Upper lobe of left lung (tissue), 6 donors: ENCODE measurements around the gene KCNJ18. TPM values are rescaled to one million over a fixed set of nuclear protein-coding genes. Genes with fewer than 3 reads are reported as not detected.
"Not testable (repeated sequence)": the region's sequence is repeated elsewhere in the genome, so short reads cannot be mapped to it uniquely, and the experiment has no call there.

Experiments
- ATAC-seq, 2 donors: fragments of 200-7000 bp; cut with Tn5 transposase; one replicate each; pipeline ENCODE4 v1.9.1; 2022; ENCODE audit warnings: mild to moderate bottlenecking in 2 of 2, moderate library complexity in 2 of 2; ENCODE audit not compliant: low FRiP score in 2 of 2
- DNase-seq, 2 donors: peaks; one replicate each; pipeline ENCODE4 v3.0.0-alpha.2; 2019 to 2020
- H3K27ac ChIP-seq, 4 donors: fragments of 200-600 bp; sonication (generic); one replicate each; pipeline ENCODE4 v1.5.1; 2016 to 2019
- H3K27me3 ChIP-seq, 4 donors: fragments of 200-600 bp; sonication (generic); one replicate each; pipeline ENCODE4 v1.5.1; 2017 to 2019
- H3K36me3 ChIP-seq, 4 donors: fragments of 200-600 bp; sonication (generic); one replicate each; pipeline ENCODE4 v1.5.1; 2016 to 2019
- H3K4me1 ChIP-seq, 4 donors: fragments of 200-600 bp; sonication (generic); one replicate each; pipeline ENCODE4 v1.5.1; 2018 to 2019
- H3K4me3 ChIP-seq, 4 donors: fragments of 200-600 bp; sonication (generic); one replicate each; pipeline ENCODE4 v1.5.1; 2017 to 2019; ENCODE audit warnings: mild to moderate bottlenecking in 2 of 4, moderate library complexity in 1 of 4
- H3K9me3 ChIP-seq, 4 donors: fragments of 200-600 bp; sonication (generic); one replicate each; pipeline ENCODE4 v1.5.1; 2018 to 2019
- WGBS, 2 donors: methylation state at CpG; one replicate each; pipeline ENCODE4 v1.1.5; 2017 to 2018; 5-methylcytosine and 5-hydroxymethylcytosine counted together
- total RNA-seq, 6 donors: library from RNA; depleted of rRNA in 4 of 6; stranded (reverse); fragments of >200 nt in 4 of 6; gene quantifications; one replicate each; pipeline versions ENCODE4 v1.1.0 to v1.2.1, GENCODE V29; 2016 to 2021
- donor health status: DM: no; HTN: no; CAD: no; lungs with moderate emphysema.
- donor health status: DM: no; HTN: yes; CAD: no; lungs with severe emphysema.

KCNJ18 gene
- total RNA-seq = not detected

DNA sequence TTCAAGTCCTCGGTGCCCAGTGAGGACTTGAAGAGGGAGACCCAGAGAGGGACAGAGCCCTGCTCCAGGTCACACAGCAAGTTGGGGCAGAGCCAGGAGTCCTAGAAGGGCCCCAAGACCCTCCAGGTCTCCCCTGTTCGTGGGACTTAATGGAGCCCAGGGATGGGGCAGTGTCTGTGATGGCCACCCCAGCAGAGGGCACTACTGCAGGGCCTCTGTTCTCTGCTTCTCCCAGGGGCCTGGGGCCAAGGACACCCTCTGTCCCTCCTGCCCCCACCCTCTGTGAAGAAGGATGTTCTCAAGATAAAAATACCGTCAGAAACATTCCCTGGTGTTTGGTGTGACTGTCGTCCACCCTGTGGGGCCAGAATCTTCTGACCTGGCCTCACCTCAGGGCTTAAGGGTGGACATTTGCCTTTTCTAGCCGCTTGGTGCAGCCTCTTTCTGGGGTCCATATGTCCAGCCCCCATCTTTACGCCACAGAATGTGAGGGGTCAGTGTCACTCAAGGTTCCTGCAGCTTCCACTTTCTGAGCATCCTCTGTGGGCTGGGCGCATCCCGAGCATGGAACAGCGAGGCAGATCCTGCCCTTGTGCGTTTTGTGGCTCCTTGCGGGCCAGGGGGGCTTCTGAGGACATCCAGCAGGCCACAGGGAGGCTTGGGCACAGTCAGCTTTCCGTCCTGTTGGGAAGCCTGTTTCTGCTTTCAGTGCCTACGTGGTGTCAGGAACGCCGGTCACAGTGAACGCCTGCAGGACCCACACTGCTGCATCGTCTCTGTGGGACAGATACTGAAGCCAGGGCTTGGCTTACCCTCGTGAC, at the start of gene KCNJ18:
Gene KCNJ18 (plus strand): TSS at position 641 of the 821 bp plus-strand sequence. CDS start 10,264 bp downstream, outside the sequence.
- not testable (repeated sequence) for H3K27me3 ChIP-seq, H3K4me3 ChIP-seq, H3K4me1 ChIP-seq, H3K36me3 ChIP-seq, ATAC-seq, H3K27ac ChIP-seq, DNase-seq, H3K9me3 ChIP-seq
- 79 to 85% methylated on average over 13 to 15 of the region's 18 CpGs for WGBS, 2 donors

DNA sequence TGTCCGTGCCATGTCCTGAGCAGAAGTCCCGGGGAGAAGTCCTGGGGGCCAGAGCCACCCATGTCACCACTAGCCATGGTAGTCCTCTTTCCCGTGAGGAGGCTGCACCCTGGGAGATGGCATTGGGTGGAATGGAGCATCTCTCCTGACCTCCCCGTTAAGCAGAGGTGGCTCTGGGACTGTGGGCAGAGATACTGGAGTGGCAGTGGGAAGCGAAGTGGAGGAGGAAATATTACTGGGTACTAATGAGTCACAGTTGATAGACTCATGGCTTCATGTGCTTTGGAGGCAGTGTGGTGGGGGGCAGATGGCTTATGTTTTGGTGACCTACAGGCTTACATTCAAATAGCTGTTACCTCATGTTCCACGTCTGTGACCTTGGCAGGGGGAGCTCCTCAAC, 44.2 kb upstream of the KCNJ18 start:
- H3K36me3 ChIP-seq, DNase-seq, H3K4me1 ChIP-seq, H3K4me3 ChIP-seq, H3K27ac ChIP-seq, H3K9me3 ChIP-seq, ATAC-seq, H3K27me3 ChIP-seq: not testable (repeated sequence)
- WGBS, 2 donors = 77 to 80% methylated on average over 4 to 6 of the region's 6 CpGs

DNA sequence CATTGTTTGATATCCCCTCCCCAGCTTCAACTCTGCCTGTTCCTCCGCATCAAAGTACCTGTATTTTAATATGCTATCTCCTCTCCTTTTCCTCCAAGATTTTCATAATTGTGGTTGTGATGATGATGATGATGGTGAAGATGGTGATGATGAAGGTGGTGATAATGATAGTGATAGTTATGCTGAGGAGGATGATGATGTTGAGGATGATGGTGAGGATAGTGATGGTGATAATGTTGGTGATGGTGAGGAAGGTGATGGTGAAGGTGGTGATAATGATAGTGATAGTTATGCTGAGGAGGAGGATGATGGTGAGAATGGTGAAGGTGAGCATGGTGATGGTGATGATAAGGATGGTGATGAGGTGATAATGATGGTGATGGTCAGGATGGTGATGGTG, 42.3 kb upstream of the KCNJ18 start:
- H3K4me3 ChIP-seq, H3K36me3 ChIP-seq, H3K4me1 ChIP-seq, H3K9me3 ChIP-seq, ATAC-seq, DNase-seq, H3K27ac ChIP-seq, H3K27me3 ChIP-seq: not testable (repeated sequence)
- 80 to 92% methylated on average over 1 of the region's 1 CpG for WGBS, 2 donors

DNA sequence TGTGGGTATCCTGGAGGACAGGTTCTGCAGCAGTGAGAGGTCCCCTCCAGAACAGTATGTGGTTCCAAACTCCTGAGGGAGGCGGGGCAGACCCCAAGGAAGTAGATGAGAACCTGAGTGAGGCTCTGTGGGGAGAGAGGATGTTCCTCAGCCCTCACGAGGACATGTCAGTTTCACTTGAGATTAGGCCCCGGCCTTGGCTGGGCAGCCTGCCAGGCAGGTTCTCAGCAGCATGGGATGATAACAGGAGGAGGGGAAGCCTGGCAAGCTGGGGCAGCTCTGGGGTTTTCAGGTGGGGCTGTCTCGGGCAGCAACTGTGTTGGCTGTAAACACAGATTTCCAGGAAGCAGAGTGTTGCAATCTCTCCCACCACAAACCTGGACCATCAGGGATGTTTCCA, 40.3 kb upstream of the KCNJ18 start:
- H3K36me3 ChIP-seq, DNase-seq, H3K27ac ChIP-seq, H3K27me3 ChIP-seq, H3K9me3 ChIP-seq, H3K4me1 ChIP-seq, ATAC-seq, H3K4me3 ChIP-seq: not testable (repeated sequence)
- WGBS, 2 donors = 20 to 27% methylated on average over 1 to 3 of the region's 4 CpGs

DNA sequence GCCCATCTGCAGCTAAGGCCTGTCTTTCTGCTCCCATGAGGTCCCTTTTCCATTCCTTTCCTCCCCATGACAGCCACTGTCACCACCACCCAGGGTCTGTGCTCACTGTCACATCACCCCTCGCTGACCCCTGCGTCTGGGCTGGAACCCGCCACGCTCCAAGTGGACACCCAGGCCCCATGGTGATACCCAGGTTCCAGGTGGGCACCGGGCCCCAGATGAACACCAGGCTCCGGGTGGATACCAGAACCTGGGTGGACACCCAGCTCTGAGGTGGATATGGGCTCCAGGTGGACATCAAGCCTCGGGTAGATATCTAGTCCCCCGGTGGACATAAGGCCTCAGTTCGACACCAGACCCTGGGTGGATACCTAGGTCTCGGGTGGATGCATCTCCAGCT, 39.1 kb upstream of the KCNJ18 start:
- not testable (repeated sequence) for H3K36me3 ChIP-seq, ATAC-seq, H3K4me3 ChIP-seq, H3K27me3 ChIP-seq, H3K9me3 ChIP-seq, H3K27ac ChIP-seq, H3K4me1 ChIP-seq
- peak in 1 of 2 donors; percentile 36 for DNase-seq
- 93% methylated on average over 7 to 8 of the region's 10 CpGs for WGBS, 2 donors

DNA sequence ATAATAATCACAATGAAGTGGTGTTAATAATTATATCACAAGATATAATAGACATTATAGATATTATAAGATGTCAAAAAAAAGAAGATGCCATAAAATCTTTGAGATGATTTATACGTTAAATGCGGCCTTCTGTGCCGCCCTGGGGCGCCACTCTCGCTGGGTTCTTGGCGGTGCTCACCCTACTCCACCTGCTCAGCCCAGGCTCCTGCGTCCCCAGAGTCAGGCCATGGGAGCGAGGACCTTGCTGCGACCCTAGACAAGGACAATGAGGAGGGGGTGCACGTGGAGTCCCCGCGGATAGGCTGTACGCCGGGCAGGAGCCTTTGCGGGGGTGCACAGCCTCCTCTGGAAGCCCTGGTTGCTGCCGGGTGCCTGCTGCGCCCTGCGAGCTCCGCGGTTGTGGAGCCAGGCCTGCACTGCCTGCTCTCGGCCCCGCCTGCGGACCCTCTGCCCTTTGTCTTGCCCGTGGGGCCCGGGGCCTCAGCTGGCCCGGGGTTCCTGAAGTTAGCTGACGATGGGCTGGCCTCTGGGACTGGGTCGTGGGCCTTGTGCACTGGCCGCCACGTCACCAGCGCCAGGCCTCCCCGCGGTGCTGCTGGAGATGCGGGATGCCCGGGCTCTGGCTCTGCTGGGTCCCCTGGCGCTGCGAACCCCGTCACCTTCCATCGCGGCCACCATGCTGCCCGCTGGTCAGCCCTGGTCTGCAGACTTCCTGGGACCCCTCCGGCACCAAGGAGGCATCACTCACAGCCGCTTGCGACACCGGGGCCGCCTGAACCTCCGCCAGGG, 35.6 kb upstream of the KCNJ18 start:
- not testable (repeated sequence) for H3K36me3 ChIP-seq, H3K4me1 ChIP-seq, H3K9me3 ChIP-seq, ATAC-seq, H3K27me3 ChIP-seq, H3K27ac ChIP-seq, H3K4me3 ChIP-seq
- DNase-seq = peak in 1 of 2 donors; percentile 74
- 57 to 84% methylated on average over 25 to 30 of the region's 47 CpGs for WGBS, 2 donors

DNA sequence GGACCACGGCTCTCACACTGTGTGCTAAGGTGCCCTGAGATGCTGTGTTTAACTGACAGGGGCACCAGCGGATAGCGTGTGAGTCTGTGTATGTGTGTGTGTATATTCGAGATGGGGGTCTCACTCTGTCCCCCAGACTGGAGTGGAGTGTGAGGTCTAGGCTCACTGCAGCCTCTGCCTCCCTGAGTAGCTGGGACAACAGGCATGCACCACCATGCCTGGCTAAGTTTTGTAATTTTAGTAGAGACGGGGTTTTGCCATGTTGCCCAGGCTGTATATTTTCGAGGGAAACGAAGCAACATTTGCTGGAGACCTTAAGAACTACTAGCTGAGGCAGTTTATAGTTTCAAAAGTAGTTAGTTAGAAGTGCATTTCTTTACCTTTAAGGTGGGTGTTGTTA, 32.7 kb upstream of the KCNJ18 start:
- WGBS, 2 donors = 53 to 60% methylated on average over 6 to 7 of the region's 7 CpGs
- not testable (repeated sequence) for H3K27me3 ChIP-seq, DNase-seq, H3K9me3 ChIP-seq, H3K4me1 ChIP-seq, H3K27ac ChIP-seq, ATAC-seq, H3K36me3 ChIP-seq, H3K4me3 ChIP-seq

DNA sequence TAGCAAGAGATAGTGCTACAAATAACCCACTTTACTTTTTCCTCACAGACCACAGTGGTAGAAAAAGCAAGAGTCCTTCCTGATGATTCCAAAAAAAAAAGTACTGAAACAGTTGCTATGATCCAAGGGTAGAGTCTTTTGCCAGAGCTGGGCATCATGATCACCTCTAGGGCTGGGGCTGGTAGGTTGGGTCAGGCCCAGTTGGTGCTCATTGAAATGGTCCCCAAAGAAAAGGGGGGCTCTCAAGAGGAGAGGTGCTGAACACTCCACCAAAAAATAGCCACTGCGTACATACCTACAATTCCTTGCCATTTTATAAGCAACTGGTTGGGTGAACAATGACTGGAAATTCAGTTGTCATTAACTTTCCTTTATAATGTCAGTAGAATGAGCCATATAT, 30.9 kb upstream of the KCNJ18 start:
- H3K9me3 ChIP-seq, H3K36me3 ChIP-seq, ATAC-seq, H3K27me3 ChIP-seq, H3K4me1 ChIP-seq, H3K4me3 ChIP-seq, H3K27ac ChIP-seq, DNase-seq: not testable (repeated sequence)
- 0 to 54% methylated on average over 1 of the region's 1 CpG for WGBS, 2 donors

DNA sequence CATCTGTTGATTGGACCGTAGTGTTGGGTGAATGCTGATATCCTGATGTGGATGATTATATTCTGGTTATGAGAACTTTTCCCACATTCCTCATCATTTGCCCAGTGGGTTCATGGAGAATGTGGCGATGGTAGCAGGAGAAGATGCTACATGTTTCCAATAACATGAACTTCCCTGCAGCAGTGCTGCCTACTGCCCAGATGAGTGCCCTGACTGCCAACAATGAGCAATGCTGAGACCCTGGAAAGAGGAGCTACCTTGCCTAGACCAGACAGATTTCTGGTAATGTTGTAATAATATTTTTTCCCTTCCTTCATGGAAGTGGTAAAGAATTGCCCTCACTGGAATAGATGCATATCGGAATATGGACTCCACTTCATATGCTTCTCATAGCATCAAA, 29.2 kb upstream of the KCNJ18 start:
- not testable (repeated sequence) for H3K27me3 ChIP-seq, H3K27ac ChIP-seq, DNase-seq, H3K9me3 ChIP-seq, H3K4me3 ChIP-seq, H3K4me1 ChIP-seq, ATAC-seq, H3K36me3 ChIP-seq
- WGBS, 2 donors = 73 to 77% methylated on average over 3 of the region's 3 CpGs

DNA sequence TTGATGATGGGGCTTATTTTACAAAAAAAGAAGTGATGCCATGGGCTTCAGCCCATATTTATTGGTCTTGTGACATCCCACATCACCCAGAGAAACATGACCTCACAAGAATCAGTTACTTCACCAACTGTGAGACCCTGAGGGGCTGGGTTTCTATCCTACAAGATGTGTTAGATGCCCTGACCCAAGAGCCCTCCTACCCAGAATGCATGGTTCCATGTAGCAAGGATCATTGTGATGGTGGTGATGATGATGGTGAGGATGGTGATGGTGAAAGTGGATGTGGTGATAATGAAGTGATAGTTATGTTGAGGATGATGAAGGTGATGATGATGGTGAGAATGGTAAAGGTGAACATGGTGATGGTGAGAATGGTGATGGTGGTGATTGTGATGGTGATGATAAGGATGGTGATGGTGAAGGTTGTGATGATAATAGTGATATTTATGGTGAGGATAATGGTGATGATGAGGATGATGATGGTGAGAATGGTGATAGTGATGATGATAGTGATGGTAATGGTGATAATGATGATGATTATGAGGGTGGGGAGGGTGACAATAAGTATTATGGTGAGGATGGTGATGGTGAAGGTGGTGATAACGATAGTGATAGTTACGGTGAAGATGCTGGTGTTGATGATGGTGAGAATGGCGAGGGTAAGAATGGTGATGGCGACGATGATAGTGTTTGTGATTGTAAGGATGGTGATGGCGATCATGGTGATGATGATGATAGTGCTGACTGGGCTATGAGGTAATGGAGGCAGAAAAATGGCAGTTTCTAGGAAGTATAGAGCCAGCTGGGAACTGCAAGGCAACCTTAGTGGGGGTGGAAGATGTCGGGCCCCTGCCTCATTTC, 28.5 kb upstream of the KCNJ18 start:
- not testable (repeated sequence) for DNase-seq, H3K4me3 ChIP-seq, H3K27me3 ChIP-seq, H3K36me3 ChIP-seq, H3K27ac ChIP-seq, H3K4me1 ChIP-seq, H3K9me3 ChIP-seq
- WGBS, 2 donors = 59% methylated on average over 7 of the region's 7 CpGs
- peak; percentile 56 to 85 for ATAC-seq

DNA sequence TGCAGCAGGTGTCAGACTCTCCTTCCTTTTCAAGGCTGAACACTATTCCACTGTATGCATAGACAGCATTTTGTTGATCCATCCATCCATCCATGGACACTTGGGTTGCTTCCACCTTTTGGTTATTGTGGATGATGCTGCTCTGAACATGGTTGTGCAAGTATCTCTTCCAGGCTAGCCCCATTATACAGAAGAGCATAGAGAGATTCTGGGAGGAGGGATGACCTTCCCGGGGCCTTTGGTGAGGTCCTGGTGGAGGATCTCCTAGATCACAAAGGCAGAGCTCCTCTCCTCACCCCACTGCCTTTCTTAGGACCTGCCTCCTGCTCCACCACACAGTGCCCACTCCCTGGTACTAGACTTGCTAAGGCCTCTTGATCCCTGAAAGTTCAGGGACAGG, 27.2 kb upstream of the KCNJ18 start:
- not testable (repeated sequence) for ATAC-seq

DNA sequence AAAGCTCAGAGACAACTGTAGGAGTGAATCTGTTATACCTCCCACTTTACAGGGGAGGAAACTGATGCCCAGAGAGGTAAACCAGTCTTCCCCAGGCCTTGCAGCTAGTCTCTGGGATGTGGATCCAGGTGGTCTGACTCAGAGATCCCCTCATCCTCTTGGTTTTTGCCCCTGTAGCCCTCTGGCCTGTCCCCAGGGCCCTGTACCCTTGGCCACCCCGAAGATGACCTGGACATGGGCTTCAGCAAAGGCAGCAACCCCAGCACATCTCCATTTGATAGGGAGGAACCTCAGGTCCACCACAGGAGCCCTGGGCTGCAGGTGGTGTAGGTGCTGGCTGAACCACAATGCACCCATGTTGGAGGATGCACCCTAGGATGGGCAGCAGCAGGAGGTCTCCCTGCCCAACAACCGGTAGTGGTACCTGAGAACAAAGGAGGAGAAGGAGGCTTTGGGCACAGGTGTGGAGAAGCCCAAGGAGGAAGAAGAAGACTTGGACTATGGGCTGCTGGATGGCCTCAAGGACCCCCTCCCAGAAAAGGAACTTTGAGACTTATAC, 26.3 kb upstream of the KCNJ18 start:
- H3K4me1 ChIP-seq, H3K9me3 ChIP-seq, H3K27me3 ChIP-seq, DNase-seq, H3K36me3 ChIP-seq, ATAC-seq, H3K27ac ChIP-seq, H3K4me3 ChIP-seq: not testable (repeated sequence)
- 28 to 66% methylated on average over 1 to 2 of the region's 2 CpGs for WGBS, 2 donors

More for the DNA sequence above, 27.2 kb upstream of the KCNJ18 start:
- H3K27ac ChIP-seq, H3K4me1 ChIP-seq, DNase-seq, H3K27me3 ChIP-seq, H3K36me3 ChIP-seq, H3K4me3 ChIP-seq, H3K9me3 ChIP-seq: not testable (repeated sequence)
- 67 to 100% methylated on average over 1 of the region's 1 CpG for WGBS, 2 donors
